ENCODE results near the gene R3HCC1L.
A peak's percentile ranks its signal among the peaks of the same experiment; 100 is the strongest.

The R3HCC1L gene

DNA sequence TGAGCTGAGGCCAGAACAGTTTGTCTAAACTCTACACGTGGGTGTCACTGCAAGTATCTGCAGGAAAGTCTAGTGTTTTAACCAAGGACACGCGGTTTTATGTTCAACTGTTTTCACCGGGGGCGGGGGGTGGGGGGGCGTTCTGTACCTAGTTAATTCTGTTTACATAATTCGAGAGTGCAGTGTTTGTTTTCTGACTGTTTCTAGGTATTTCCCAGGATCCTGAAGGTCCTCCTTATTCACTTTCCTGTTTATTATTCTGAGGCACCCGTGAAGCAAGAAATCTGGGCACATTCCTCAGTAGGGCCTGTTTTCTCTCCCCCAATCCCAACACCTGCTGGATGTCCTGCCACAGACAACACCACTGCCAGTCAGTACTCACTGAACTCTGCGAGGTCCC lies 125.9 kb downstream of the R3HCC1L start:
- no peak for DNase-seq (ENCODE audit: low spot score)

- DNase-seq (ENCODE audit: low spot score): no peak
Observed at GRCh38 chr10:98260752-98261151, 126.3 kb downstream of the R3HCC1L start.

GRCh38 chr10:98261436-98262277 lies 127.2 kb downstream of the R3HCC1L start:
- DNase-seq (ENCODE audit: low spot score): no peak

GRCh38 chr10:98262571-98262970 lies 128.1 kb downstream of the R3HCC1L start:
- DNase-seq (ENCODE audit: low spot score): peak; percentile 53

DNA sequence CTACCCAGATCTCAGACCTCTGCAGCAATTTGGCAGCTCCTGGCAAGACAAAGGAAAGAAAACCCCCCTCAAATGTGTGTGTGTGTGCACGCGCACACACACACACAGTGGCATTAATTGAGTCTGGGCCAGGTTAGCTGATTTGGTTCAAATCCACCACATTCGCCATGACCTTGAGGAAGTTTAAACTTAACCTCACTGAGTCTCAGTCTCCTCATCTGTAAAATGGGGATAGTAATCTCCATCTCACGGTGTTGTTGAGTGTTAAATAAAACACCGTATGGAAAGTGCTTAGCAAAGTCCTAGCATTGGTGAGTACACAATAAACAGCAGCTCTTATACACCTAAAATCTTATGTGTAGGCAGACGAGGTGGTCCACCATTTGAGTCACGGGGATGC lies 128.6 kb downstream of the R3HCC1L start:
- peak; percentile 4 for DNase-seq (ENCODE audit: low spot score)

- no peak for DNase-seq (ENCODE audit: low spot score)
Observed at GRCh38 chr10:98264378-98265065, 130.1 kb downstream of the R3HCC1L start.

- no peak for DNase-seq (ENCODE audit: low spot score)
Observed at GRCh38 chr10:98265403-98266378, 131.2 kb downstream of the R3HCC1L start.

GRCh38 chr10:98266647-98267046 lies 132.2 kb downstream of the R3HCC1L start:
- DNase-seq (ENCODE audit: low spot score): no peak

- no peak for DNase-seq (ENCODE audit: low spot score)
Observed at GRCh38 chr10:98267069-98267893, 132.8 kb downstream of the R3HCC1L start.

DNA sequence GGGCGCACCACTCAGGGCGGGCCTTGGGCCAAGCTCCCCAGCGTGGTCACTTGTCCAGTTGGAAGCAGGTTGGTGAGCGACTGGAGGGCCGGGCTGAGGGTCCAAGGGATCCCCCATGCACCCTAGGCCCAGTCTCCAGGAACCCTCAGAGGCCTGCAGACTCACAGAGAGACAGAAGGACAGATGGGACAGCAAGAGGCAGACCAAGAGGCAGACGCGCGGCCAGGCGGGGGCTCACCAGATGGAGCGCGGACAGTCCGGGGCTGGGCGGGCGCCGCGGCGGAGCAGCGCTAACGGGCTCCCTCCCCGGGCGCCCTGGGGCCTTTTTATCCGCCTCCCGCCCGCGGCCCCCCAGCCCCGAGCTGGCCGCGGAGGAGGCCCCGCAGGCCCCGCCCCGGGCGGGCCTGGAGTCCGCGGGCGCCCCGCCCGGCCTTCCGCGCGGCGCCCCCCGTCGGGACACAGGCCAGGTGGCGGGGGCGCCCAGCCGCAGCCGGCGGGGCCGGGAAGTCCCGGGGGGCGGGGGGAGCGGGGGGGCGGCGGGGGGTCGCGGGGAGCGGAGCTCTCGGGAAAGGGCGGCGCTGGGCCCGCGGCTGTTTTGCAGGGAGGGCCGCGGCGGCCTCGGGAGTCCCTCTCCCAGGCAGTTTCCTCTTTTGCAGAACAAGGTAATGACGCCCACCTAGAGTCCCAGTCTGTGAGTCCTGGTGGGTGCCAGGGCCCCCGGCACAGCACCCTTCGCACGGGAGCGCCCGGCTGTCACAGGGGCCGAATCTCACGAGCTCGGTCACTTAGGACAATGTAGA lies 133.6 kb downstream of the R3HCC1L start, which contains the start of gene LOXL4:
LOXL4 (minus strand) TSS at position 301 of the 800 bp plus-strand sequence. CDS start 5,175 bp downstream, outside the sequence.
- DNase-seq (ENCODE audit: low spot score): no peak

GRCh38 chr10:98268694-98269431 lies 134.4 kb downstream of the R3HCC1L start:
- no peak for DNase-seq (ENCODE audit: low spot score)

DNA sequence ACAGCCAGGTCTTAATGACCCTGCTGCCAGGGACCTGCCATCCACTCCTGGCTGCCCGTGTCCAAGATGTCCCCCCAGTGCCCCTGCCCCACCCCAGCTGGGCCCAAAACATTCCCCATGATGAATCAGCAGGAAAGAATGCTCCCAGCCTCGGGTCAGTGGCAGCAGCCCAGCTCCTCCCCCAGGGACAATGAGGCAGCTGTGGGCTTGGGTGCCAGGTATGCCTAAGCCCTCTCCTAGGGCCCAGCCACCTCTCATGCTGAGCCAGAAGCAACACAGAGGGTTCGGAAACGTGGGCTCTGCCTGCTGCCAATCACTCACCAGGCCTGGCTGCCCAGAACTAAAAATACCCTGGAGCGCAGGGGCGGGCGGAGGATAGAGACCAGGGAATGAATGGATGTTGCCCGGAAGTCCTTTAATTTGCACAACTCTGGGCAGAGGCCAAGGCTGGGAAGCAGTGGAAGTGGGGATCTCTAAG lies 135.0 kb downstream of the R3HCC1L start:
- DNase-seq (ENCODE audit: low spot score): no peak

DNA sequence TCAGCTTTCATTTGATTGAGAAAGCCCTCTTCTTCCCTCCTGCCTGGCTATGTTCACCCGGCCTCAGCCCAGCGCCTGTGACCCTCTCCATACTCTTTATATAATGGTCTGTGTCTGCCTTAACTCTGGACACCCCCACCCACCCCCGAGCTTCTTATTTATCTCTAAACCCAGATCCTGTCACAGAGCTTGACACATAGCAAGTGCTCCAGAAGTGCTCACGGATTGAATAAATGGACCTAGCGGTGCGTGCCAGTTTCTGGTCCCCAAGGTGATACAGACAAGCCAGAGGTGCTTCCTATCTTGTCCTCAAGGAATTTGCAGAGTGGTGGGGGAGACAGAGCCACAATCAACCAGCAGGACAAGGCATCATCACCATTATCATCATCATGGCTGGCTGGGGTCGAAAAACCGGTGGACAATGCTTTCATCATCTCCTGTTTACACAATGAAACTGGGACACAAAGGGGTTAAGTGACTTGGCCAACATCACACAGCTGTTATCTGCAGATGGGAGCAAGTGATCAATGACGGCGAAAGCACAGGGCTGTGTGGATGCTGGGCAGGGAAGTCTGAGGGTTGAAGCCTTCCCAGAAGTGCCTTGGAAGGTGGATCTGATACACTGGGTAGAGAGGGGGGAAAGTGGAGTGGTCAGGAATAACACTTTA lies 135.8 kb downstream of the R3HCC1L start:
- no peak for DNase-seq (ENCODE audit: low spot score)

DNA sequence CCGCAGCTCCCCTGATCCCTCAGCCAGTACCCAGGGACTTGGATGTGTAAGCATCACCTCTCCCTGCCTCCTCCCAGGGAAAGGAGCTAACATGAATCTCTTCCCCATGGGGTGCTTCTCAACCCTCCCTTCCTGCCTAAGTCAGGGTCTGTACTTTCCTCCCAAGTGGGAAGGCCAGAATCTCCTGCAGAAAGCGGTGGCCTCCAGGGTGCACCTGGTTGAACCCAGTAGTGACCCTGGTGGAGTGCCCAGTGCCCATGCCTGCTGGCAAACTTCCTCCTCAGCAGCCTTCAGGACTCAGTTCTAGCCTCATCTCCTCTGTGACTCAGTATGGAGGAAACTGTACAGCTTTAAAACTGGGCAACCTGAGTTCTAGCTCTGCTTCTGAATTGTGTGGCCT lies 136.3 kb downstream of the R3HCC1L start:
- no peak for DNase-seq (ENCODE audit: low spot score)

- no peak for DNase-seq (ENCODE audit: low spot score)
Observed at GRCh38 chr10:98272245-98272644, 137.8 kb downstream of the R3HCC1L start.

- DNase-seq (ENCODE audit: low spot score): no peak
Observed at GRCh38 chr10:98272656-98273055, 138.2 kb downstream of the R3HCC1L start.

- no peak for DNase-seq (ENCODE audit: low spot score)
Observed at GRCh38 chr10:98273057-98273850, 138.8 kb downstream of the R3HCC1L start.

DNA sequence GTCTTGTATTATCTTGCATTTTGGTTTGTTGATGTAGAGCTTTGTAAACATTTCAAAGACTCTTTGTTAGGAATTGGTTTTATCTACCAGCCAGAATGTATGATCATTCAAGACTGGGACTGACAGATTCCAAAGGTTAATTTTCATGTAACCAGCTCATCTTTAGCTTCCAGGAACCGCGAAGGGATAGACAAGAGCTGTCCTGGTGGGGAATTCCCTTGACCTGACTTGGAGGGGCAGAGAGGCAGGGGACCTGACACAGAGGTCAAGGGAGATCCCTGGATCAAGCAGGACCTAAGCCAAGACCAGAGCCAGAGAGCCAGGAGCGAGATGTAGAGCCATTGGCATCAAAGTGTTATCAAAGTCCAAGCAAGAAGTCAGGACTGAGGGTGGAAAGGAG lies 140.1 kb downstream of the R3HCC1L start:
- no peak for DNase-seq (ENCODE audit: low spot score)

Data from NAMALWA (cell line).